KG1 (cell line): ENCODE measurements around the gene DLX3.

Experiments
- DNase-seq: peaks from one replicate; lab custom pipeline; 2025; lab: John Stamatoyannopoulos, UW

DLX3 gene

GRCh38 chr17:49992191-49992932, 2.7 kb downstream of the DLX3 start:
- DNase-seq = no peak

- DNase-seq = no peak
Measured at GRCh38 chr17:49991409-49991808, 3.6 kb downstream of the DLX3 start.

GRCh38 chr17:49990921-49991320, 4.1 kb downstream of the DLX3 start:
- DNase-seq = no peak

GRCh38 chr17:49990331-49990730, 4.7 kb downstream of the DLX3 start:
- no peak for DNase-seq

GRCh38 chr17:49989518-49989880, 5.5 kb downstream of the DLX3 start:
- no peak for DNase-seq

- no peak for DNase-seq
Measured at GRCh38 chr17:49987681-49988441, 7.2 kb downstream of the DLX3 start.

- DNase-seq = no peak
Measured at GRCh38 chr17:49987290-49987585, 7.8 kb downstream of the DLX3 start.

- no peak for DNase-seq
Measured at GRCh38 chr17:49986396-49987289, 8.4 kb downstream of the DLX3 start.

GRCh38 chr17:49985310-49985990, 9.6 kb downstream of the DLX3 start:
- DNase-seq = no peak

- no peak for DNase-seq
Measured at GRCh38 chr17:49984776-49985175, 10.2 kb downstream of the DLX3 start.

- no peak for DNase-seq
Measured at GRCh38 chr17:49984283-49984682, 10.7 kb downstream of the DLX3 start.

- no peak for DNase-seq
Measured at GRCh38 chr17:49980703-49981197, 14.3 kb downstream of the DLX3 start.

GRCh38 chr17:49979748-49980479, 15.1 kb downstream of the DLX3 start:
- no peak for DNase-seq

GRCh38 chr17:49978501-49978900, 16.5 kb downstream of the DLX3 start:
- DNase-seq = no peak

- DNase-seq = no peak
Measured at GRCh38 chr17:49977463-49978389, 17.3 kb downstream of the DLX3 start.

- no peak for DNase-seq
Measured at GRCh38 chr17:49976828-49977202, 18.2 kb downstream of the DLX3 start.

- no peak for DNase-seq
Measured at GRCh38 chr17:49976163-49976827, 18.7 kb downstream of the DLX3 start.

- DNase-seq = no peak
Measured at GRCh38 chr17:49975531-49975930, 19.5 kb downstream of the DLX3 start.

GRCh38 chr17:49973271-49973615, 21.8 kb downstream of the DLX3 start:
- no peak for DNase-seq
